Fibroblast of skin of left biceps (primary cell): ENCODE measurements around the gene MEF2C.

Experiments used
- DNase-seq, 2 experiments: peaks; one replicate each; pipeline ENCODE4 v3.0.0-alpha.2; 2013; ENCODE audit warnings: low read depth in 2 of 2

The MEF2C gene

GRCh38 chr5:88760527-88760926, 122.5 kb downstream of the MEF2C start:
- no peak for DNase-seq

GRCh38 chr5:88758591-88758990, 124.4 kb downstream of the MEF2C start:
- no peak for DNase-seq

GRCh38 chr5:88758184-88758583, 124.8 kb downstream of the MEF2C start:
- DNase-seq: no peak

- no peak for DNase-seq
These were observed 126.0 kb downstream of the MEF2C start for GRCh38 chr5:88756953-88757352.

- DNase-seq: no peak
These were observed 134.3 kb downstream of the MEF2C start for GRCh38 chr5:88748666-88749065.

GRCh38 chr5:88746438-88746882, 136.5 kb downstream of the MEF2C start:
- DNase-seq: no peak

- no peak for DNase-seq
These were observed 137.8 kb downstream of the MEF2C start for GRCh38 chr5:88745093-88745696.

GRCh38 chr5:88743231-88743834, 139.7 kb downstream of the MEF2C start:
- DNase-seq: no peak

- no peak for DNase-seq
These were observed 141.0 kb downstream of the MEF2C start for GRCh38 chr5:88741964-88742363.

- DNase-seq: peak; percentile 24 to 25
These were observed 142.3 kb downstream of the MEF2C start for GRCh38 chr5:88740604-88741185.

- DNase-seq: no peak
These were observed 146.5 kb downstream of the MEF2C start for GRCh38 chr5:88736494-88736893.

GRCh38 chr5:88734983-88735382, 148.0 kb downstream of the MEF2C start:
- DNase-seq: no peak

GRCh38 chr5:88734191-88734640, 148.8 kb downstream of the MEF2C start:
- no peak for DNase-seq

GRCh38 chr5:88732862-88733261, 150.1 kb downstream of the MEF2C start:
- DNase-seq: no peak

GRCh38 chr5:88732181-88732633, 150.8 kb downstream of the MEF2C start:
- DNase-seq: no peak

- no peak for DNase-seq
These were observed 153.2 kb downstream of the MEF2C start for GRCh38 chr5:88729829-88730182.

- peak; percentile 55 to 57 for DNase-seq
These were observed 153.7 kb downstream of the MEF2C start for GRCh38 chr5:88729084-88729828.

GRCh38 chr5:88727705-88728313, 155.2 kb downstream of the MEF2C start:
- DNase-seq: no peak

- DNase-seq: no peak
These were observed 157.5 kb downstream of the MEF2C start for GRCh38 chr5:88725454-88725853.

- no peak for DNase-seq
These were observed 158.8 kb downstream of the MEF2C start for GRCh38 chr5:88724201-88724600.

- no peak for DNase-seq
These were observed 160.4 kb downstream of the MEF2C start for GRCh38 chr5:88722546-88723073.

- no peak for DNase-seq
These were observed 163.6 kb downstream of the MEF2C start for GRCh38 chr5:88719434-88719833.
